Measurements from ENCODE around the gene PQBP1. TPM values are rescaled to one million over a fixed set of nuclear protein-coding genes. Genes with fewer than 3 reads are reported as not detected.

PQBP1 gene
- total RNA-seq, result 34.7 TPM

GRCh38 chrX:48897625-48898306, at the start of gene PQBP1, which contains the start of gene TIMM17B:
Gene PQBP1 (plus strand): TSS chrX:48897930. CDS start chrX:48898510, 580 bp downstream.
Gene TIMM17B (minus strand): TSS chrX:48897768. CDS start chrX:48897749, 19 bp downstream.

GRCh38 chrX:48911412-48912182, 13.9 kb downstream of the PQBP1 start, which contains the start of gene SLC35A2:
Gene SLC35A2 (minus strand): TSS chrX:48911646. CDS start chrX:48911636, 10 bp downstream.

GRCh38 chrX:48918643-48919340, 21.1 kb downstream of the PQBP1 start, which contains the start of gene PIM2:
Gene PIM2 (minus strand): TSS chrX:48919024. CDS start chrX:48918834, 190 bp downstream.

Other genes starting within 250 kb of the PQBP1 start
- gene WAS, start 214.1 kb upstream of the PQBP1 start, total RNA-seq, result 0.63 TPM
- gene SUV39H1, start 201.2 kb upstream of the PQBP1 start, total RNA-seq, result 2.8 TPM
- gene GLOD5, start 136.2 kb upstream of the PQBP1 start, total RNA-seq, result not detected
- not detected for gene GATA1, start 111.3 kb upstream of the PQBP1 start, total RNA-seq
- gene HDAC6, start 95.9 kb upstream of the PQBP1 start, total RNA-seq, result 125 TPM
- gene ERAS, start 71.4 kb upstream of the PQBP1 start, total RNA-seq, result not detected
- gene PCSK1N, start 62.3 kb upstream of the PQBP1 start, total RNA-seq, result 63.5 TPM
- 19.4 TPM for gene TIMM17B, start 162 bp upstream of the PQBP1 start, total RNA-seq
- 6.9 TPM for gene SLC35A2, start 13.7 kb downstream of the PQBP1 start, total RNA-seq
- 9.7 TPM for gene PIM2, start 21.1 kb downstream of the PQBP1 start, total RNA-seq
- gene OTUD5, start 59.7 kb downstream of the PQBP1 start, total RNA-seq, result 30.4 TPM
- gene KCND1, start 73.9 kb downstream of the PQBP1 start, total RNA-seq, result 0.63 TPM
- gene GRIPAP1, start 104.3 kb downstream of the PQBP1 start, total RNA-seq, result 49.8 TPM
- gene TFE3, start 145.4 kb downstream of the PQBP1 start, total RNA-seq, result 12.2 TPM
- 5.3 TPM for gene CCDC120, start 161.1 kb downstream of the PQBP1 start, total RNA-seq
- gene PRAF2, start 176.1 kb downstream of the PQBP1 start, total RNA-seq, result 7.8 TPM
- 37.6 TPM for gene WDR45, start 182.0 kb downstream of the PQBP1 start, total RNA-seq
- 20.3 TPM for gene GPKOW, start 225.8 kb downstream of the PQBP1 start, total RNA-seq